K562 (cell line): ENCODE data around the gene ATXN3. TPM values are rescaled to one million over a fixed set of nuclear protein-coding genes. Genes with fewer than 3 reads are reported as not detected.

Source experiments
- ATAC-seq: fragments of 200-7000 bp; cut with Tn5 transposase; 3 replicates; pipeline ENCODE4 v1.9.1; 2020; ENCODE audit warnings: moderate library complexity
- BruUV-seq: library from RNA; stranded (reverse); fragments of 400-500 nt; replicated peaks from 2 replicates; lab custom pipeline; 2021; lab: Mats Ljungman, UMichigan
- CTCF ChIA-PET: fragments of 300-600 bp; formaldehyde crosslinking; extraction: SDS; loops from one replicate; lab custom pipeline; 2021; ENCODE audit warnings: low intra/inter-chr PET ratio; lab: Yijun Ruan, JAX
- POLR2A ChIA-PET: fragments of 300-600, 350-650 bp; sonication (Branson Sonifier 250); formaldehyde crosslinking; extraction: SDS; loops from one replicate; lab custom pipeline; 2021; ENCODE audit warnings: antibody characterized with exemption, inconsistent platforms; lab: Yijun Ruan, JAX
- DNase-seq, 4 experiments: peaks; one replicate each; pipeline versions ENCODE4 v3.0.0 to v3.0.0-alpha.2; 2011 to 2018; ENCODE audit warnings: low spot score in 3 of 4, mixed read lengths in 3 of 4; ENCODE audit errors: extremely low read depth in 1 of 4
- FAIRE-seq: peaks from 2 replicates; lab custom pipeline; 2011; peaks lifted over from hg19 to GRCh38; lab: Jason Lieb, UNC
- H2AFZ ChIP-seq: 2 replicates; pipeline ENCODE4 v1.6.0; 2011; ENCODE audit warnings: low read depth, low read length, control low read depth, inconsistent platforms
- H3K27ac ChIP-seq: fragments of 200-600 bp; 3 replicates; pipeline ENCODE4 v1.8.0; 2011; ENCODE audit warnings: low read depth, mild to moderate bottlenecking, control low read depth, inconsistent platforms, low read length, moderate library complexity, mixed read lengths; ENCODE audit errors: extremely low read depth
- H3K27me3 ChIP-seq, 2 experiments: fragments of 300-600 bp in 1 of 2; 2 replicates in 1 of 2; 3 replicates in 1 of 2; pipeline versions ENCODE4 v1.6.0 to v1.8.0; 2011; ENCODE audit warnings: inconsistent platforms in 2 of 2, low read length in 2 of 2, mild to moderate bottlenecking in 1 of 2, mixed read lengths in 1 of 2, moderate library complexity in 1 of 2; ENCODE audit not compliant: control insufficient read depth in 2 of 2, insufficient read depth in 2 of 2
- H3K36me3 ChIP-seq: fragments of 300-600 bp; 3 replicates; pipeline ENCODE4 v1.8.0; 2011; ENCODE audit warnings: mild to moderate bottlenecking, low read length, inconsistent platforms; ENCODE audit not compliant: control insufficient read depth, insufficient read depth
- H3K4me1 ChIP-seq, 2 experiments: fragments of 200-600 bp in 1 of 2; replicated peaks in 1 of 2; 2 replicates in 1 of 2; 3 replicates in 1 of 2; pipeline versions ENCODE4 v1.5.1 to v1.8.0; 2011; ENCODE audit warnings: inconsistent platforms in 2 of 2, low read length in 2 of 2, mild to moderate bottlenecking in 1 of 2, mixed read lengths in 1 of 2, moderate library complexity in 1 of 2; ENCODE audit not compliant: control insufficient read depth in 2 of 2, insufficient read depth in 2 of 2
- H3K4me2 ChIP-seq: 2 replicates; pipeline ENCODE4 v1.6.1; 2011; ENCODE audit warnings: low read length, control low read depth, inconsistent platforms, mixed read lengths; ENCODE audit not compliant: insufficient read depth
- H3K4me3 ChIP-seq: fragments of 200-600 bp; sonication (generic), shearing (Covaris generic); 2 replicates; pipeline ENCODE4 v1.5.1; 2016; ENCODE audit warnings: control low read depth, inconsistent platforms
- H3K79me2 ChIP-seq: fragments of 200-600 bp; 3 replicates; pipeline ENCODE4 v1.8.0; 2011; ENCODE audit warnings: low read length, inconsistent platforms; ENCODE audit not compliant: control insufficient read depth, insufficient read depth
- H3K9ac ChIP-seq, 2 experiments: 2 replicates each; pipeline versions ENCODE4 v1.6.0 to v1.6.1; 2011; ENCODE audit warnings: low read depth in 2 of 2, low read length in 2 of 2, control low read depth in 1 of 2, inconsistent platforms in 1 of 2, mild to moderate bottlenecking in 1 of 2, mixed read lengths in 1 of 2; ENCODE audit not compliant: insufficient read depth in 1 of 2
- H3K9me1 ChIP-seq: one replicate; pipeline ENCODE4 v1.6.0; 2011; ENCODE audit warnings: inconsistent platforms, mild to moderate bottlenecking, low read length, moderate library complexity; ENCODE audit not compliant: control insufficient read depth, insufficient read depth
- H3K9me3 ChIP-seq: replicated peaks from 2 replicates; pipeline ENCODE4 v1.5.1; 2011; ENCODE audit warnings: low read depth, low read length, inconsistent platforms; ENCODE audit not compliant: control insufficient read depth, insufficient read depth
- H4K20me1 ChIP-seq: replicated peaks from 2 replicates; pipeline ENCODE4 v1.6.1; 2011; ENCODE audit warnings: low read length, inconsistent platforms, mixed read lengths; ENCODE audit not compliant: control insufficient read depth, insufficient read depth
- ARID4B ChIP-seq: sonication (generic); formaldehyde crosslinking; IDR thresholded peaks from 2 replicates; pipeline ENCODE4 v1.8.0; 2022; ENCODE audit warnings: mild to moderate bottlenecking, missing genetic modification reagents
- E2F5 ChIP-seq: sonication (generic); formaldehyde crosslinking; IDR thresholded peaks from 2 replicates; pipeline ENCODE4 v1.8.0; 2022; ENCODE audit warnings: mild to moderate bottlenecking, missing genetic modification reagents
- MNT ChIP-seq, 2 experiments: fragments of 450-650 bp; conservative IDR thresholded peaks; 2 replicates each; pipeline ENCODE4 v1.6.1; 2017; ENCODE audit warnings: mild to moderate bottlenecking in 2 of 2, moderate library complexity in 2 of 2
- POLR2AphosphoS5 ChIP-seq: IDR thresholded peaks from 2 replicates; pipeline ENCODE4 v1.6.1; 2011; ENCODE audit warnings: mild to moderate bottlenecking, low read depth, low read length, moderate library complexity; ENCODE audit not compliant: control insufficient read depth, insufficient read depth
- TSC22D4 ChIP-seq: fragments of 450-650 bp; IDR thresholded peaks from 2 replicates; pipeline ENCODE4 v1.6.1; 2016; ENCODE audit warnings: missing genetic modification characterization, missing biosample characterization, control low read depth
- ZNF696 ChIP-seq: fragments of 250-450 bp; sonication (Bioruptor Pico); conservative IDR thresholded peaks from 2 replicates; pipeline ENCODE4 v1.4.0; 2020; ENCODE audit warnings: mild to moderate bottlenecking, moderate library complexity
- ZNF764 ChIP-seq: fragments of 250-450 bp; sonication (Bioruptor Pico); IDR thresholded peaks from 2 replicates; pipeline ENCODE4 v1.4.0; 2020; ENCODE audit warnings: low read depth, mild to moderate bottlenecking, moderate library complexity
- WGBS: fragments of 100-300 bp; shearing (Covaris generic); methylation state at CpG from one replicate; pipeline ENCODE4 v1.1.6; 2016; ENCODE audit warnings: low coverage, mixed read lengths; ENCODE audit not compliant: insufficient coverage; ENCODE audit errors: missing lambda C conversion rate; 5-methylcytosine and 5-hydroxymethylcytosine counted together
- in situ Hi-C: fragments of 300-500 bp; cut with MboI; formaldehyde crosslinking; loops from 4 replicates; pipeline ENCODE4 v1.15.0; 2018; ENCODE audit warnings: inconsistent platforms, mixed read lengths
- intact Hi-C: fragments of 100-400 bp; cut with micrococcal nuclease; formaldehyde crosslinking; loops from 2 replicates; pipeline ENCODE4 v1.14.2; 2022
- polyA plus RNA-seq, 8 experiments: library from polyadenylated mRNA; depleted of rRNA in 4 of 8; stranded (reverse) in 5 of 8; unstranded in 3 of 8; fragments of >200 nt; fragmentation: Nextera tagmentation in 2 of 8; fragmentation: Illumina TruSeq in 1 of 8; extraction: Ambion mirVana in 2 of 8; extraction: Trizol in 1 of 8; gene quantifications; 2 replicates each; pipeline versions ENCODE4 v1.2.1 to v1.2.3, GENCODE V29; 2011 to 2014; ENCODE audit warnings: inconsistent platforms in 1 of 8, missing spikeins in 1 of 8
- total RNA-seq, 7 experiments: library from RNA; depleted of rRNA in 6 of 7; stranded (reverse); fragments of >200 nt in 6 of 7; fragmentation: Illumina TruSeq in 2 of 7; extraction: Trizol in 2 of 7; gene quantifications; 2 replicates each; pipeline versions ENCODE4 v1.2.1 to v1.2.3, GENCODE V29; 2011 to 2021; ENCODE audit warnings: low replicate concordance in 1 of 7
- TF ChIP-seq, protein P1 (sequence below): fragments of 200-800 bp; sonication (Bioruptor generic); IDR thresholded peaks from 2 replicates; pipeline ENCODE4 v1.6.1; 2017; ENCODE audit warnings: missing genetic modification characterization, missing compliant biosample characterization
- TF ChIP-seq, protein P2 (sequence below), 2 experiments: IDR thresholded peaks; 2 replicates each; pipeline ENCODE4 v1.6.1; 2011; ENCODE audit warnings: borderline replicate concordance in 1 of 2, control low read depth in 1 of 2, low read depth in 1 of 2, low read length in 1 of 2, mild to moderate bottlenecking in 1 of 2, mixed read lengths in 1 of 2, moderate library complexity in 1 of 2; ENCODE audit not compliant: insufficient read depth in 1 of 2, insufficient read length in 1 of 2, poor library complexity in 1 of 2, severe bottlenecking in 1 of 2; ENCODE audit errors: extremely low read depth in 1 of 2

ATXN3 gene
- total and polyA plus RNA-seq, 9 of the 15 experiments (the other 6 are each of a cell fraction or from before 2014, with no cell fraction given): 11.3 to 25.0 (median 14.6) TPM

DNA sequence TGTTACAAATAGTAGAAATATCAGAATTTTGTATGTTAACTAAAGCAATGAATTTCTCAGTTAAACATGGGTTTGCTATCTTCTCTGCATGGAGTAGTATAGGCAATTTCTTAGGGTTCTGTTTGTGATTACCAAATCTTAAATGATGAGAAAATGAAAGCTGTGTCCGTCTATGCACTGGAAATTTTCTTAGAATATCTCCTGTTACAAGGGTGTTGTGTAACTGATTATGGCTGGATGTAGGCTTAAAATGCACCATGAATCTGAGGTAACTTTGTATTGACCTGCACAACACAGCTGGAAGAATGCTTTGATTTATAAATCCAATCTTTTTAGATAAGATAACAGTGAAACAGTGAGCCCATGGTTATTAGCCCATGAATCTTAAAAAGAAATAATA lies 84.3 kb downstream of the ATXN3 start:
- H3K4me3 ChIP-seq: no peak overlapping the region
- no peak for FAIRE-seq
- intact Hi-C loops: no loop called here
- peaks cover 26% of the 10 kb centered on the region; the same call in 2 of the 3 replicates for H3K36me3 ChIP-seq
- H3K4me2 ChIP-seq: no peak overlapping the region
- ChIA-PET CTCF (no interaction called here), POLR2A (interaction anchor here (0.7 to 3.0 kb wide), 3 partner anchors 9 to 437 kb away, joined by 3 to 7 read pairs (median 4); no protein-coding TSS in a partner anchor)
- H3K27ac ChIP-seq: no peak overlapping the region
- no TSS peak for BruUV-seq
- no peak for ATAC-seq
- no peak overlapping the region for H3K9ac ChIP-seq
- WGBS: 40% methylated on average over 1 of the region's 1 CpG
- no peaks in the 10 kb centered on the region; the same call in 2 of the 3 replicates for H3K79me2 ChIP-seq
- in situ Hi-C loops: no loop called here
- no peak for DNase-seq
- no peaks in the 10 kb centered on the region for H3K9me3 ChIP-seq
- no peaks in the 10 kb centered on the region for H3K4me1 ChIP-seq
- H3K27me3 ChIP-seq: no peaks in the 10 kb centered on the region
- H3K9me1 ChIP-seq: no peaks in the 10 kb centered on the region
- no peaks in the 10 kb centered on the region for H4K20me1 ChIP-seq
- H2AFZ ChIP-seq: no peak overlapping the region
- TF ChIP-seq ZNF764 (CRISPR knock-in tag) (no peak), POLR2AphosphoS5 (no peak), ZNF696 (CRISPR knock-in tag) (no peak), ARID4B (CRISPR knock-in tag) (no peak), TSC22D4 (tag) (no peak), E2F5 (CRISPR knock-in tag) (no peak), MNT (conservative IDR thresholded peaks at IDR 0.05) (no peak)
- TF ChIP-seq, protein P1, sequence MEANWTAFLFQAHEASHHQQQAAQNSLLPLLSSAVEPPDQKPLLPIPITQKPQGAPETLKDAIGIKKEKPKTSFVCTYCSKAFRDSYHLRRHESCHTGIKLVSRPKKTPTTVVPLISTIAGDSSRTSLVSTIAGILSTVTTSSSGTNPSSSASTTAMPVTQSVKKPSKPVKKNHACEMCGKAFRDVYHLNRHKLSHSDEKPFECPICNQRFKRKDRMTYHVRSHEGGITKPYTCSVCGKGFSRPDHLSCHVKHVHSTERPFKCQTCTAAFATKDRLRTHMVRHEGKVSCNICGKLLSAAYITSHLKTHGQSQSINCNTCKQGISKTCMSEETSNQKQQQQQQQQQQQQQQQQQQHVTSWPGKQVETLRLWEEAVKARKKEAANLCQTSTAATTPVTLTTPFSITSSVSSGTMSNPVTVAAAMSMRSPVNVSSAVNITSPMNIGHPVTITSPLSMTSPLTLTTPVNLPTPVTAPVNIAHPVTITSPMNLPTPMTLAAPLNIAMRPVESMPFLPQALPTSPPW (CRISPR knock-in tag): no peak
- TF ChIP-seq, protein P2, sequence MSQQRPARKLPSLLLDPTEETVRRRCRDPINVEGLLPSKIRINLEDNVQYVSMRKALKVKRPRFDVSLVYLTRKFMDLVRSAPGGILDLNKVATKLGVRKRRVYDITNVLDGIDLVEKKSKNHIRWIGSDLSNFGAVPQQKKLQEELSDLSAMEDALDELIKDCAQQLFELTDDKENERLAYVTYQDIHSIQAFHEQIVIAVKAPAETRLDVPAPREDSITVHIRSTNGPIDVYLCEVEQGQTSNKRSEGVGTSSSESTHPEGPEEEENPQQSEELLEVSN (IDR thresholded peaks at IDR 0.05; ENCODE audit: borderline replicate concordance in 1 of 2, extremely low read depth in 1 of 2, insufficient read depth in 1 of 2, insufficient read length in 1 of 2, low read depth in 1 of 2, low read length in 1 of 2, poor library complexity in 1 of 2, severe bottlenecking in 1 of 2): no peak
